Keratinocyte (primary cell): Measurements from ENCODE around the gene ANKRD6. TPM values are rescaled to one million over a fixed set of nuclear protein-coding genes. Genes with fewer than 3 reads are reported as not detected.

Experiments
- DNase-seq: peaks from one replicate; pipeline ENCODE4 v3.0.0-alpha.2; 2011; ENCODE audit warnings: low read depth, missing footprints, low spot score
- FAIRE-seq: peaks from 2 replicates; lab custom pipeline; 2011; peaks lifted over from hg19 to GRCh38; lab: Jason Lieb, UNC
- H2AFZ ChIP-seq: 2 replicates; pipeline ENCODE4 v1.6.0; 2012; ENCODE audit warnings: low read length, control low read depth, inconsistent platforms; ENCODE audit not compliant: control insufficient read depth
- H3K27ac ChIP-seq: 2 replicates; pipeline ENCODE4 v1.5.1; 2011; ENCODE audit warnings: low read length; ENCODE audit not compliant: control insufficient read depth, insufficient read depth
- H3K27me3 ChIP-seq: 3 replicates; pipeline ENCODE4 v1.6.0; 2011; ENCODE audit warnings: low read length; ENCODE audit not compliant: control insufficient read depth, insufficient read depth; ENCODE audit errors: extremely low read depth
- H3K36me3 ChIP-seq, 2 experiments: 2 replicates in 1 of 2; 3 replicates in 1 of 2; pipeline ENCODE4 v1.5.1; 2011; ENCODE audit warnings: low read length in 2 of 2, mild to moderate bottlenecking in 1 of 2; ENCODE audit not compliant: control insufficient read depth in 2 of 2, insufficient read depth in 2 of 2; ENCODE audit errors: extremely low read depth in 1 of 2
- H3K4me1 ChIP-seq: 3 replicates; pipeline ENCODE4 v1.5.1; 2011; ENCODE audit warnings: low read length; ENCODE audit not compliant: control insufficient read depth, insufficient read depth; ENCODE audit errors: extremely low read depth
- H3K4me2 ChIP-seq: 3 replicates; pipeline ENCODE4 v1.6.0; 2011; ENCODE audit warnings: low read depth, low read length; ENCODE audit not compliant: control insufficient read depth, insufficient read depth; ENCODE audit errors: extremely low read depth
- H3K4me3 ChIP-seq, 3 experiments: fragments of 200-600 bp in 1 of 3; sonication (generic) in 1 of 3; 2 replicates in 2 of 3; 3 replicates in 1 of 3; pipeline ENCODE4 v1.5.1; 2011 to 2016; ENCODE audit warnings: low read length in 3 of 3, mild to moderate bottlenecking in 3 of 3, control low read depth in 2 of 3, inconsistent platforms in 1 of 3, low read depth in 1 of 3, mixed read lengths in 1 of 3, mixed run types in 1 of 3, moderate library complexity in 1 of 3; ENCODE audit not compliant: control insufficient read depth in 2 of 3, insufficient read depth in 2 of 3; ENCODE audit errors: extremely low read depth in 1 of 3
- H3K79me2 ChIP-seq: 2 replicates; pipeline ENCODE4 v1.6.0; 2012; ENCODE audit warnings: low read length; ENCODE audit not compliant: control insufficient read depth, insufficient read depth
- H3K9ac ChIP-seq: 3 replicates; pipeline ENCODE4 v1.6.0; 2011; ENCODE audit warnings: low read length; ENCODE audit not compliant: control insufficient read depth, insufficient read depth; ENCODE audit errors: extremely low read depth
- H3K9me1 ChIP-seq: 3 replicates; pipeline ENCODE4 v1.6.0; 2011; ENCODE audit warnings: low read length; ENCODE audit not compliant: control insufficient read depth, insufficient read depth; ENCODE audit errors: extremely low read depth
- H3K9me3 ChIP-seq: 2 replicates; pipeline ENCODE4 v1.5.1; 2012; ENCODE audit warnings: low read depth, low read length; ENCODE audit not compliant: control insufficient read depth
- H4K20me1 ChIP-seq: 3 replicates; pipeline ENCODE4 v1.6.0; 2011; ENCODE audit warnings: low read length; ENCODE audit not compliant: control insufficient read depth, insufficient read depth; ENCODE audit errors: extremely low read depth
- EZH2 ChIP-seq: IDR thresholded peaks from one replicate; pipeline ENCODE4 v1.6.1; 2012; ENCODE audit warnings: inconsistent platforms, mild to moderate bottlenecking, low read length, moderate library complexity
- dilution Hi-C: fragments of 300-500 bp; cut with MboI; formaldehyde crosslinking; loops from one replicate; pipeline ENCODE4 v1.7.0; 2020; ENCODE audit warnings: low sequenced_read_pairs; ENCODE audit not compliant: extremely low pct_ligation_motif_present
- polyA plus RNA-seq, 5 experiments: library from polyadenylated mRNA; depleted of rRNA in 3 of 5; stranded (reverse) in 3 of 5; stranded (forward) in 1 of 5; unstranded in 1 of 5; fragments of >200 nt; gene quantifications; 1 replicate in 1 of 5; 2 replicates in 3 of 5; 3 replicates in 1 of 5; pipeline versions ENCODE4 v1.2.1 to v1.2.3, GENCODE V29; 2011 to 2012; ENCODE audit warnings: missing spikeins in 2 of 5, low read depth in 1 of 5, low replicate concordance in 1 of 5
- TF ChIP-seq, protein P1 (sequence below), 3 experiments: IDR thresholded peaks in 1 of 3; conservative IDR thresholded peaks in 1 of 3; optimal IDR thresholded peaks in 1 of 3; 2 replicates in 2 of 3; 3 replicates in 1 of 3; pipeline versions ENCODE3 to v1.5.1; 2011; ENCODE audit warnings: low read length in 3 of 3, mild to moderate bottlenecking in 3 of 3, moderate library complexity in 2 of 3, control low read depth in 1 of 3, inconsistent platforms in 1 of 3; ENCODE audit not compliant: insufficient read depth in 2 of 3; ENCODE audit errors: extremely low read depth in 1 of 3

Gene ANKRD6
- polyA plus RNA-seq, 1 donor (not counting 4 experiments of a cell fraction or from before 2014, with no cell fraction given) = 5.7 TPM

DNA sequence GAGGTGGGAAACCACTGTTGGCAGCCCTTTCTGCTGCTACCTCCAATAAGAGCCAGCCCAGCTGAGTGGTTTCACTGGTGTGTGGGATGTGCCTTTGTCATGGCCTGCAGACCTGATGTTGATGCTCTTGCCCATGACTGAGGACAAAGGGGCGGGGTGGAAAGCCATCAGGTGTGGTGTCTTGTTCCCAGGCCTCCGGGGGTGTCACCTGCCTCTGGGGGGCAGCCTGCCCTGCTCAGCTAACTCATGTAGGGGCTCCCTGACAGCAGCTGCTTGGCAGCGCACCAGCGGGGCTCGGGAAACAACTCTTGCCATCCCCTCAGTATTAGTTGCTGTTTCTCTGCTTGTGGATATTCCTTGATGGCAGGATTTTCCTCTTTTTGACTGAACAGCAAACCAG, 114.3 kb downstream of the ANKRD6 start:
- FAIRE-seq (no peak), DNase-seq (no peak)
- TF ChIP-seq, protein P1, sequence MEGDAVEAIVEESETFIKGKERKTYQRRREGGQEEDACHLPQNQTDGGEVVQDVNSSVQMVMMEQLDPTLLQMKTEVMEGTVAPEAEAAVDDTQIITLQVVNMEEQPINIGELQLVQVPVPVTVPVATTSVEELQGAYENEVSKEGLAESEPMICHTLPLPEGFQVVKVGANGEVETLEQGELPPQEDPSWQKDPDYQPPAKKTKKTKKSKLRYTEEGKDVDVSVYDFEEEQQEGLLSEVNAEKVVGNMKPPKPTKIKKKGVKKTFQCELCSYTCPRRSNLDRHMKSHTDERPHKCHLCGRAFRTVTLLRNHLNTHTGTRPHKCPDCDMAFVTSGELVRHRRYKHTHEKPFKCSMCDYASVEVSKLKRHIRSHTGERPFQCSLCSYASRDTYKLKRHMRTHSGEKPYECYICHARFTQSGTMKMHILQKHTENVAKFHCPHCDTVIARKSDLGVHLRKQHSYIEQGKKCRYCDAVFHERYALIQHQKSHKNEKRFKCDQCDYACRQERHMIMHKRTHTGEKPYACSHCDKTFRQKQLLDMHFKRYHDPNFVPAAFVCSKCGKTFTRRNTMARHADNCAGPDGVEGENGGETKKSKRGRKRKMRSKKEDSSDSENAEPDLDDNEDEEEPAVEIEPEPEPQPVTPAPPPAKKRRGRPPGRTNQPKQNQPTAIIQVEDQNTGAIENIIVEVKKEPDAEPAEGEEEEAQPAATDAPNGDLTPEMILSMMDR (optimal IDR thresholded peaks at IDR 0.05 in 1 of 3, IDR thresholded peaks at IDR 0.05 in 1 of 3, conservative IDR thresholded peaks at IDR 0.05 in 1 of 3; ENCODE audit: extremely low read depth in 1 of 3, insufficient read depth in 2 of 3, low read length in 3 of 3) = no peak
- TF ChIP-seq EZH2 = no peak
- H3K79me2 ChIP-seq = no peaks in the 10 kb centered on the region
- H3K9ac ChIP-seq = no peak overlapping the region
- H3K4me1 ChIP-seq = no peaks in the 10 kb centered on the region
- H3K4me2 ChIP-seq = no peak overlapping the region
- H4K20me1 ChIP-seq = no peaks in the 10 kb centered on the region
- H3K4me3 ChIP-seq = no peak overlapping the region
- no peaks in the 10 kb centered on the region for H3K36me3 ChIP-seq
- no peaks in the 10 kb centered on the region for H3K27me3 ChIP-seq
- H3K9me3 ChIP-seq = no peaks in the 10 kb centered on the region
- no peak overlapping the region for H3K27ac ChIP-seq
- H3K9me1 ChIP-seq = no peaks in the 10 kb centered on the region
- dilution Hi-C loops = no loop called here
- H2AFZ ChIP-seq = no peak overlapping the region

DNA sequence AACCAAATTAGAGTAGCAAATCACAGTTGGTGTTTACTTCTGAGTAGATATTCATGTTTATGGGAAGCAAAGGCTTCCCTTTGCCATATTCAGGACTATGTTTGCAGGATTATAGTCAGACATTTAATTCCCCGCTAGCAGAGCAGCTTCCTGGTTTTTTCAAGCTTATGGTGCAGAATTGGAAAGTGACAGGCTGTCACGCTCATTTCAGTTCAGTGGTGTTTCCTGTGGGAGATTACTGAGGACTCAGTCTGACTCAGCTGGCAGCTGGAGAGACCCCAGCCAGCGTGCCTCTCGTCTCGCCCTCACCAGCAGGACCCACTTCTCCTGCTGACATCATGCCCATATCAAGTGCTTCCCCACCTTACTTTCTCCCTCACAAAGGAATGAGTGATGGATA, 120.5 kb downstream of the ANKRD6 start:
- dilution Hi-C loops = no loop called here
- DNase-seq (no peak), FAIRE-seq (no peak)

More for the DNA sequence above, 120.5 kb downstream of the ANKRD6 start:
- Histone ChIP-seq H3K9ac (no peak overlapping the region), H3K4me3 (no peak overlapping the region), H3K27me3 (no peaks in the 10 kb centered on the region), H3K4me1 (no peaks in the 10 kb centered on the region), H2AFZ (no peak overlapping the region), H3K36me3 (no peaks in the 10 kb centered on the region), H3K9me3 (no peaks in the 10 kb centered on the region), H3K9me1 (no peaks in the 10 kb centered on the region), H3K27ac (no peak overlapping the region), H3K79me2 (no peaks in the 10 kb centered on the region), H4K20me1 (no peaks in the 10 kb centered on the region), H3K4me2 (no peak overlapping the region)
- TF ChIP-seq EZH2 = no peak
- TF ChIP-seq, protein P1 (optimal IDR thresholded peaks at IDR 0.05 in 1 of 3, IDR thresholded peaks at IDR 0.05 in 1 of 3, conservative IDR thresholded peaks at IDR 0.05 in 1 of 3; ENCODE audit: extremely low read depth in 1 of 3, insufficient read depth in 2 of 3, low read length in 3 of 3) = no peak
